ENCODE data around the gene PGBD1. TPM values are rescaled to one million over a fixed set of nuclear protein-coding genes. Genes with fewer than 3 reads are reported as not detected.
"Not testable (repeated sequence)": the region's sequence is repeated elsewhere in the genome, so short reads cannot be mapped to it uniquely, and the experiment has no call there.

The PGBD1 gene
- total RNA-seq, 6 donors from 2014 or later = 3.1 to 8.3 (median 4.1) TPM

- H3K4me1 ChIP-seq = no peaks in the 10 kb centered on the region
- TF ChIP-seq POLR2A (IDR thresholded peaks at IDR 0.05) = no peak
- no peak for TF ChIP-seq CTCF (IDR thresholded peaks at IDR 0.05)
- TF ChIP-seq EP300 (IDR thresholded peaks at IDR 0.05) = no peak
- no peak for TF ChIP-seq POLR2AphosphoS5 (IDR thresholded peaks at IDR 0.05)
- H3K4me3 ChIP-seq = no peak overlapping the region
- H3K36me3 ChIP-seq = peaks cover 0 to 35% (median 12%) of the 10 kb centered on the region in 4 donors
- no peak overlapping the region for H3K27ac ChIP-seq
- no peaks in the 10 kb centered on the region for H3K9me3 ChIP-seq
- ATAC-seq (ENCODE audit: low FRiP score in 2 of 2) (no peak), DNase-seq (no peak)
- no peaks in the 10 kb centered on the region for H3K27me3 ChIP-seq
Measured at GRCh38 chr6:28291573-28291972, 10.2 kb downstream of the PGBD1 start.

- Histone ChIP-seq H3K9me3 (no peaks in the 10 kb centered on the region), H3K36me3 (peaks cover 0 to 19% (median 8%) of the 10 kb centered on the region in 4 donors), H3K4me1 (no peaks in the 10 kb centered on the region), H3K27ac (no peak overlapping the region), H3K27me3 (no peaks in the 10 kb centered on the region), H3K4me3 (no peak overlapping the region)
- no peak for ATAC-seq (ENCODE audit: low FRiP score in 2 of 2)
- DNase-seq = no peak
- 90 to 94% methylated on average over 5 of the region's 5 CpGs for WGBS, 2 donors
- TF ChIP-seq POLR2A (IDR thresholded peaks at IDR 0.05) (no peak), CTCF (IDR thresholded peaks at IDR 0.05) (no peak), POLR2AphosphoS5 (IDR thresholded peaks at IDR 0.05) (no peak), EP300 (IDR thresholded peaks at IDR 0.05) (no peak)
Measured at GRCh38 chr6:28295326-28295725, 14.0 kb downstream of the PGBD1 start.

- TF ChIP-seq POLR2AphosphoS5 (IDR thresholded peaks at IDR 0.05) = no peak
- TF ChIP-seq POLR2A (IDR thresholded peaks at IDR 0.05) = no peak
- TF ChIP-seq CTCF (IDR thresholded peaks at IDR 0.05) = no peak
- TF ChIP-seq EP300 (IDR thresholded peaks at IDR 0.05) = no peak
- WGBS, 2 donors = 86 to 95% methylated on average over 7 of the region's 7 CpGs
- Histone ChIP-seq H3K36me3 (peaks cover 0 to 29% (median 8%) of the 10 kb centered on the region in 4 donors), H3K27me3 (no peaks in the 10 kb centered on the region), H3K27ac (no peak overlapping the region), H3K4me1 (no peaks in the 10 kb centered on the region), H3K9me3 (no peaks in the 10 kb centered on the region), H3K4me3 (no peak overlapping the region)
- ATAC-seq (ENCODE audit: low FRiP score in 2 of 2) (no peak), DNase-seq (no peak)
Measured at GRCh38 chr6:28296520-28297060, 15.2 kb downstream of the PGBD1 start.

- TF ChIP-seq EP300 (IDR thresholded peaks at IDR 0.05) (no peak), POLR2A (IDR thresholded peaks at IDR 0.05) (no peak), POLR2AphosphoS5 (IDR thresholded peaks at IDR 0.05) (no peak), CTCF (IDR thresholded peaks at IDR 0.05) (no peak)
- no peaks in the 10 kb centered on the region for H3K27me3 ChIP-seq
- no peak overlapping the region for H3K27ac ChIP-seq
- H3K4me1 ChIP-seq = no peaks in the 10 kb centered on the region
- 80 to 82% methylated on average over 3 of the region's 3 CpGs for WGBS, 2 donors
- H3K9me3 ChIP-seq = peaks cover 0 to 6% (median 0%) of the 10 kb centered on the region in 4 donors
- peaks cover 0 to 15% (median 0%) of the 10 kb centered on the region in 4 donors for H3K36me3 ChIP-seq
- DNase-seq (no peak), ATAC-seq (ENCODE audit: low FRiP score in 2 of 2) (no peak)
- no peak overlapping the region for H3K4me3 ChIP-seq
Measured at GRCh38 chr6:28303570-28303969, 22.2 kb downstream of the PGBD1 start.

- not testable (repeated sequence) for ATAC-seq (ENCODE audit: low FRiP score in 2 of 2); DNase-seq; H3K27ac ChIP-seq; H3K27me3 ChIP-seq; H3K4me1 ChIP-seq; H3K9me3 ChIP-seq; H3K4me3 ChIP-seq; H3K36me3 ChIP-seq
Measured at GRCh38 chr6:28306363-28306762, 25.0 kb downstream of the PGBD1 start.

All from upper lobe of left lung (tissue), 6 donors.